IPS-NIHi7 (cell line): ENCODE data around the gene RRAGD.

Experiments used
- DNase-seq: peaks from one replicate; pipeline ENCODE4 v3.0.0; 2012; ENCODE audit warnings: mixed read lengths; ENCODE audit errors: extremely low spot score

RRAGD gene

DNA sequence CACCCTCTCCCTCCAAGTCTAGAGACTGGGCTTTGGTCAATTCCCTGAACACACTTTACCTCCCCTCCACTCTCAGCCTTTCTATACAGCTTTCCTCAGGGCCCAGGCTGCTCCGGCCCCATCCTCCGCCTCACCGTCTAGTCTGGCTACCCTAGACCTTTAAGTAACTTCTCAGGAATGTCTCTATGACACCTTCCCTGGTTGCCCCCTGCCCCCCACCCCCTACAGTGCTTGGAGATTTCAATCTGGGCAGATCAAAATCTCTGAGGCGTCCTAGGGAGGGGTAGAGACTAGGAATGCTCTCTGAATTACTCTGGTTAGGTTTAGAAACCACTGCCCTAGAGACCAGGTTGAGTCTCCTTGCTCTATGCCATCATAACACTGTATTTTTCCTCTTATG, 65.6 kb downstream of the RRAGD start:
- DNase-seq, result peak; percentile 50

DNA sequence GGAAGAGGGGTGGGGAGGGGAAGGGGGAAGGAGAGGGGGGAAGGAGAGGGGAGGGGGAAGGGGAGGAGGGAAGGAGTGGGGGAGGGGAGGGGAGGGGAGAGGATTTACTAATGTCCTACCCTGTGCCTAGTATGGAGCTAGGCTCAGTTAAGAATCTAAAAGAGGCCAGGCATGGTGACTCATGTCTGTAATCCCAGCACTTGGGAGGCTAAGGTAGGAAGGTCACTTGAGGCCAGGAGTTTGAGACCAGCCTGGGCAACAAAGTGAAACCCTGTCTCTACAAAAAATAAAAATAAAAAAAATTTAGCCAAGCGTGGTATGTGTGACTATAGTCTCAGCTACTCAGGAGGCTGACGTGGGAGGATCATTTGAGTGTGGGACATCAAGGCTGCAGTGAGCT, 72.5 kb downstream of the RRAGD start:
- no peak for DNase-seq

DNA sequence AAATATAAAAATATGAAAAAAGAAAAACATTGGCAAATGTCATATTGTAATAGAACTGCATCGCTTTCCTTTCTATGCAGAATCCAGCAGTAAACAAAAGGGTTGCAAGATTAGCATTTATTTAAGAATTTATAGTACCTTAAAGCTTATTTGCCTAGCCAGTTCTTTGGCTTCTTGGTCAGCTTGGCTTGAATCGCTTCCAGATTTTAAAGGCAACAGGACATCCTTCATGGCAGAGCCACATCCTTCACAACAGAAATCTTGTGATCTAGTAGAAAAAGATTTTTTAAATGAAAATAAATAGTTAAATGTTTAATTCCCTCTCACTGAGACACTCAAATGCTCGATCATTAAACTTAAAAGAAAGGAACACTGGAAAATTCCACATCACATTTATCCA, 76.9 kb downstream of the RRAGD start:
- no peak for DNase-seq

DNA sequence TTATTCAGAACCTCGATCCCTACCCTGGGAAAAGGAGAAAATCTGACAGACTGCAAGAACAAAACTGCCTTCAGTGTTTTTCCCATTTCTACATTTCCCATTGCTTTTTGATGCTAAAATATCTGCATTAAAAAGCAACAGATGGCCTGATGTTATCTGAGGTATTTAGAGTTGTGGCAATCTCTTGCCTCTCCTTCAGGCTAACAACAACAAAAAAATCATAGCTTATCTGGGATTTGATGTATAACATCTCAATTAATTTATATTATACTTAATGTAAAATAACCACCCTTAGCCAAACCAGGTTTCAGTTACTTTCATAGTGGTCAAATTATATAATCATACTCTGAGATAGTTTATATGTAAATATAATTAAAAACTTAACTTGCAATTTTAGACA, 81.2 kb downstream of the RRAGD start:
- no peak for DNase-seq

DNA sequence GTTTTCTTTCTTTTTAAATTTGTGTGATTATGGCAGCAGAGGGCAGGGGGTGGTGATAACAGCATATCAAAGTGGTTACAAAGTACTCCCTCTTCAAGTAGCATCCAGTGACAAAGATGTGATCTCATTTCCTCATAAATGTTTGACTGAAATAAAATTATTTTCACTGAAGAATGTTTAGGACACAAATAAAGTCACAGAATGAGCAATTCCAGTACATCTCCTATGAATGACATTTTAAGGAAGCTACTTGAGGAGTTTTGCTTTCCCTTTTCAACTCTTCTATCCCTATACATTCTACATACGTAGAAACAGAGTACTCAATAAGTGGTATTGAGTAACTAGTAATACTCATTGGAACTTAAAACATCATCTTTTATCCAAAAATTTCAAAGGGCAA, 83.1 kb downstream of the RRAGD start:
- no peak for DNase-seq

DNA sequence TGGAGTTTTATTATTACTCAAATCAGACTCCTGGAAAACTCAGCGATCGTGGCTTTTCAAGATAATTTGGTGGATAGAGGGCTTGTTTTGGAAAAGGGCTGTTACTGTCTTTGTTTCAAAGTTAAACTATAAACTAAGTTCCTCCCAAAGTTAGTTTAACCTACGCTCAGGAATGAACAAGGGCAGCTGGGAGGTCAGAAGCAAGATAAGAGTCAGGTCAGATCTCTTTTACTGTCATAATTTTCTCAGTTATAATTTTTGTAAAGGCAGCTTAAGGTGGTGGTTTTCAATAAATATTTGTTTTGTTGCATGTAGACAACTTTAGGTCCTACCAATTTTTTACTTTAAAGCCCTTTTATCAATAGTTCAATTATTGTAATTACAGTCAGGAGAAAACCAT, 87.8 kb downstream of the RRAGD start:
- no peak for DNase-seq

DNA sequence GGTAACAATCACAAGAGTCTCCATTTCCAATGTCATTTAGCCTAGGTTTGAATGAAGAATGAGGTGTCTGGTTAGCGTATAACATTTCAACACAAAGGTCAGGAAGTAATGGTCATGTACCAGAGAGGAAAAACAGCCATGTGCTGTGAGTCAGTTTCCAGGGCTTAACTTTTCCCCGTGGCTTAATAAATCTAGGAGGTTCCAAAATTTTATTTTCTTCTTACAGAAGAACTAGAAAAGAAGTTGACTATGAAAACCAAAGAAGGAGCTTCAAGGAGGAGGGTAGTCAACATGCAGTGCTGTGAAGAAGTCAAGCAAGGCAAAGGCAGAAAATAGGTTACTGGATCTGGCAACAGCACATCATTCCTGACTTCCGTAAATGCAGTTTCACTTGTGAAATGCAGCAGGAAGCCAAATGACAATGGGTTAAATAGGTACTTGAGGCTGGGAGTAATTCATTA, 88.5 kb downstream of the RRAGD start:
- DNase-seq, result no peak

DNA sequence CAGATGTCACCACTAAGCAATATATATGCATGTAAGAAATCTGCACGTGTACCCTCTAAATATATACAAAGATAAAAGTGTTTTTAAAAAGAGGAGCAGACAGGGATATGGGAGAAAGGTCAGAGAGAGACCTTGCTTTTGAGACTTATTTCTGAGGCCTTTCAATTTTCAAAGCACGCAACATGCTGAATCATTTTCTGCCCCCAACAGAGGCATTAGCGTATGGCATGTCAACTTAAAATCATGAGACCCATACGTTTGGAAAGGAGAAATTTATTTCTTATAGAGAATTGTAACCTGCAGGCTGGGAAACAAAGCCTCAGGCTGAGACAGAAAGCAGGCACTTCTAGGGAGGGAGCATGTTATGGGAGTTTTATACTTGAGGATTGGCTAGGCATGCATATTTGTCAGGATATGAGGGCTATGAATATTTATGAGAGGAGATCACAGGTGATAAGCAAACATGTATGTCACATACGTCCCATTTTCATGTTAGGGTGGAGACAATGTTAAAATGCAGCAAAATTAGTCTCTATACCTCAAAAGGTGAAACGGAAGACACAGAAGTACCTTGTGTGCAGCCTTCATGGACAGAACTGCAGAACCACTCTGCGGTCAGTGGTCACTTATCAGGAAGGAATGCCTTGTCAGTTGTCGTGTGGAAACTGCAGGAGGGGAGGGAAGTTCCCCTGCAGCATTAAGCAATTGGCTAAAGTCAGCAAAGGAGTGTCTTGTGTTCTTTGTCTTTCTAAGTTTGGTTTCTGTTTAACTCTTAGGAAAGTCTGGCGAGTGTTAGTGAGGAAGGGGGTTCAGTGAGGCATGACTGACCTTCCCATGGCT, 90.7 kb downstream of the RRAGD start:
- no peak for DNase-seq

DNA sequence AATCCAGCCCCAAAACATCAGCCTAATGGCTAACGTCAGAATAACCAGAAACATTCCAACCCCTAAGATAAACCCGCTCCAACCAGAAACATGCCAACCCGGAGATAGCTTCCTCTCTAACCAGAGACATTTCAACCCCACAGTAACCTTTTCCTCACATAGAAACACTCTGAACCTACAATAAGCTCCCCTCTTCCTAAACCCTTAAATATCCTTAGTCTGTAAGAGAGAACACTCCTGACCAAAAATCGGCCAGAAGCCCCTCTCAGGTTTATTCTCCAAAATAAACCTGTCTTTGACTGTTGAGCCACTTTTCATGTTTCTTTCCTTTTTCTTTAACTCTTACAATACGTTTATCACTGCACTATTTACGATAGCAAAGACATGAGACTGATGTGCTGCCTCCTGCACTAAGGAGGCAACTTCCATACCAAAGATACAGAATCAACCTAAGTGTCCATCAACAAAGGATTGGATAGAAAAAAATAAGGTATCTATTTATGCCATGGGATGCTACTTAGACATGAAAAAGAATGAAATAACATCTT, 92.0 kb downstream of the RRAGD start:
- DNase-seq, result no peak

DNA sequence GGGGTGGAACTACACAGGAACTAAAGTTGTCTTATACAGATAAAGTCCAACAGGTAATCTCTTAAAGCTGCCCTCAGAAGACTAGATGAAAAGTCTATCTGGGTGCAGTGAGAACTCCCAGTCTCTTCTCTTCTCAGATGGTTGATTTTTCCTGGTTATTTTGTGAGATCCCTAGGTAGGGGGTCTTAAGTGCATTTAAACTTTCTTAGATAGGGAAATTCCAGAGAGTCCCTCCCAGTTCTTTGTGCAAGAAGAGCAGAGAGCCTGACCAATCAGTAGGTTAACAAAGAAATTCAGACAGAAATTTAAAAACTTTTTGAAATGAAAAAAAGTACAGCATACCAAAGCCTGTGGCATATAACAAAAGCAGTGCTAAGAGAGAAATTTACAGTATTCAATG, 95.0 kb downstream of the RRAGD start:
- DNase-seq, result no peak

DNA sequence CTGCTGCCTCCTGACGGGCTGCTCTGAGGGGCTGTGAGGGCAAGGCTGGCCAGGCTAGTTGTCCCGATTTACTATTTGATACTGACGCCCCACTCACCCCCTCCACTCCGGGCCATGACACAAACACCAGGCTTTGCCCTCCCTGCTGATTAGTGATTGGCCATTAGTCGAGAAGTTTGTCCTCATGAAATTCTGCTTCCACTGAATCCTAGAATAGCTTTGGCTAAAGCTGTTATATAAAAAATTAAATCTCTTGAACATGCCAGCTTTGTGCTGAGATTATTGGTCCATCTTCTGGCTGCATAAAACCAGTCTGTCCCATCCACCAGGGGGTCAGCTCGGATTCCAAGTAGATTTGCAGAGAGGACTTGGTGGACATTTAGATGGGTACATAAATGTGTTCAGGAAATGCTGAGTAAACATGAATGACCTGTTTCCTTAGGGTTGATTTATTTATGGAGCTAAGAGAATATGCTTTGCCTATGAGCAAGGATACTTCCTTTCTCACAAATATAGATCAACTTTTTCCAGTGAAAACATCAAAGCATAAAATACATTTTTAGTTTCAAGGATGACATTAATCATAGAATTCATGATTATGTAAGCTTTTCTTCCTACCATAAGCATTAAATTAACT, 96.7 kb downstream of the RRAGD start, which contains the start of gene GABRR2:
Gene GABRR2 (minus strand): TSS at position 51 of the 637 bp plus-strand sequence. CDS start 134 bp downstream, outside the sequence.
- DNase-seq, result no peak

DNA sequence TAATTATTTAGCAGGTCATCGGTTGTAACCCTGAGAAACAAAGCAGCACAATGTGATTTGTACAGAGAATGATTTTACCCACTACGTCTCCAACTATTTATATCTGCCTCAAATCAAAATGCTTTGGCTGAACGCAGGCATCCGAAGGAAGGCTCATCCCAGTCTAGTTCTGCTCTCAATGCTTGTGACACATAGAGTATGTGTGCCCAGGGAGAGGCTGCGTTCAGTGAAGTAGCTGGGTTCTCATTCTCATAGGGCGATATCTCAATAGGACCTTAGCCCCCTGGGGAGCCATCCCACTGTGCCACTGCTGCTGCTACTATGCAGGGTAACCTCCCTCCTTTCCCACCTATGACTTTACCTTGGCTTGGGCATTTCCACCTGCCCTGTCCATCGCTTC, 97.4 kb downstream of the RRAGD start:
- DNase-seq, result no peak
